ENCODE results near the gene PRRC2C.

PRRC2C gene

DNA sequence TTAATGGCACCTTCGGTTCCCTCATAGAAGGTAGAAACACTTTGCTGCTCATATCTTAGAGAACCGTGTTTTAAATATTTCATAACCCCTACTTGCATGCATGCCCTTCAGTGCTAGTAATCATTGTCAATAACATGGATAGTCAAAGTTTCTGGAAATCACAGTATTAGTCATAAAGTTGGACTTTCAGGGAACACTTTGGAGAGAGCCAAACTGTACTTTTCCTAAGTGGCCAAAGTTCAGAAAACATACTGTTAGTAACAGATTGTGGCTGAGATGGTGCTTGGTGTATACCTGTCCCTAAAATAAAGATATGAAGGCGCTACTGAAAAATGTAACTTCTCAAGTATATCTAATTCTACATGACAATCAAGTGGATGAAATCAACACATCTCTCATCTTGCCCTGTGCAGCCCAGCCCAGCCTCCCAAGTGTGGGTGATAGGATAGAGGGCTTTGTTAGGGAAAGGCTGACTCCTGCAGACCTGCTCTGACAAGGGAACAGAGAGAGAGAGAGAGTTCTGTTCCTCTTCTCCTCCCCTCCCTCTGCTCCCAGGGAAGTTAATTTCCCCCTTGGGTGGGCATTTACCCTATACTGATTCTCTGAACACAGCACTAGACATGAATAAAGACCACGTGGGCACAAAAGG is 152.7 kb downstream of the PRRC2C start:
- DNase-seq (ENCODE audit: low spot score), result no peak

DNA sequence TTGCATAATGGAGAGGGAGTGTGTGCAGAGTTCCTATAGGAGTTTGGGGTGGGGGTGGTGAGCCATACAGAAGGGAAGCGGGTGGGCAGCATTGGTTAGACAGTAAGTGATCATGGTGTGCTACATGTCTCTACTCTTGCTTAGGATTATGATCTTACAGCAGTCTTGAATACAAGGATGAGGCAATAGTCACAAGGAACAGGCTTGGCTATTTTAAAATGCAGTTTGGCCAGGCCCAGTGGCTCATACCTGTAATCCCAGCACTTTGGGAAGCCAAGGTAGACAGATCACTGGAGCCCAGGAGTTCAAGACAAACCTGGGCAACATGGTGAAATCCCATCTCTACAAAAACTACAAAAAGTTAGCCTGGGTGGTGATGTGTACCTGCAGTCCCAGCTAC is 154.9 kb downstream of the PRRC2C start:
- no peak for DNase-seq (ENCODE audit: low spot score)

DNA sequence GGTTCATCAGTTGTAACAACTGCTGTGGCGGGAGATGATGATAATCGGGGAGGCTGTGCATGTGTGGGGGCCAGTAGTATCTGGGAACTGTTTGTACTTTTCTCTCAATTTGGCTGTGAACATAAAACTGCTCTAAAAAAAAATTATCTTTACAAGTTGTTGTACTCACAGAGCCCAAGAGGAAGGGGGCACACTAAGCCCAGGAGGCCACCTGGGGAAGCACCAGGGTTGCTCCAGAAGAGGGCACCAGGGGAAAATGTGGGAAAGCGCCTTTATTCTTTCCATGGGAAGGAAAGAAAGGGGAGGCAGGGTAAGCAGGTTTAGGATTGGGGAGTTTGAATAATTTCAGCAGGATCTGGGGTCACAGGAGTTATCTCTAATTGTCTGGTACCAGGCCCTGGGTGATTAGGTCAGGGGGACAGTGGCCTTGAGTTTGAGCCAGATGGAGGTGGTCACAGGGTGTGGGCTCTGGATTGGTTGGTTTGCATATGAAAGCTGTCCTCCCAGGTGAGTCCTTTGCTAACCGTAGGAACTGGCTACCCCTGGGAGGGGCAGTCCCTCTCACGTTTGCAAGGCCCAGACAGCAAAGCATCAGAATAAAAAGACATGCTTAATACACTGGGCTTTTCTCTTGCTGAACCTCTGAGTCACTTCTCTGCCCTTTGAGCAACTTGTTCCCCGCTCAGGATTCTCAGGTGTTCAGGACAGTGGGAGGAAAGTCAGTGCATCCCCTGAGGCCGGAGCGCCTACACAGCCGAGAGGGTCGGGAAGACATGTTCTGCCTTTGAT is 155.9 kb downstream of the PRRC2C start:
- DNase-seq (ENCODE audit: low spot score), result no peak

DNA sequence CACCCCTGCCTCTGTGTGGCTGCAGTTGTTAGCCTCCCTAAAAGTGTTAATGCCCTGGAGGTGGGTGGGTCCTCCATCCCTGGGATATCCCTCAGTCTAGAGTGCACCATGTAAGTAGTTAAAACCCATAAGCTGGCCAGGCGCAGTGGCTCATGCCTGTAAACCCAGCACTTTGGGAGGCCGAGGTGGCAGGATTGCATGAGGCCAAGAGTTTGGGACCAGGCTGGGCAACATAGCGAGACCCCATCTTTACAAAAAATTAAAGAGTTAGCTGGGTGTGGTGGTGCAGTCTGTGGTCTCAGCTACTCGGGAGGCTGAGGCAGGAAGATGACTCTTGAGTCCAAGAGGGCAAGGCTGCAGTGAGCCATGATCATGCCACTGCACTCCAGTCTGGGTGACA is 156.9 kb downstream of the PRRC2C start:
- no peak for DNase-seq (ENCODE audit: low spot score)
